Astrocyte (in vitro differentiated cells and primary cell): ENCODE results near the gene HNF1B. TPM values are rescaled to one million over a fixed set of nuclear protein-coding genes. Genes with fewer than 3 reads are reported as not detected.
A peak's percentile ranks its signal among the peaks of the same experiment; 100 is the strongest.

ENCODE experiments used
- DNase-seq: peaks from one replicate; pipeline ENCODE4 v3.0.0-alpha.2; 2010; ENCODE audit warnings: low read depth
- FAIRE-seq: peaks from 2 replicates; lab custom pipeline; 2011; peaks lifted over from hg19 to GRCh38; lab: Jason Lieb, UNC
- H2AFZ ChIP-seq: 2 replicates; pipeline ENCODE4 v1.6.0; 2012; ENCODE audit warnings: low read depth, low read length, inconsistent platforms
- H3K27ac ChIP-seq: 2 replicates; pipeline ENCODE4 v1.5.1; 2011; ENCODE audit warnings: low read depth, low read length, inconsistent platforms
- H3K27me3 ChIP-seq: 2 replicates; pipeline ENCODE4 v1.6.0; 2011; ENCODE audit warnings: low read length, inconsistent platforms; ENCODE audit not compliant: insufficient read depth
- H3K36me3 ChIP-seq: 2 replicates; pipeline ENCODE4 v1.5.1; 2011; ENCODE audit warnings: low read length, inconsistent platforms; ENCODE audit not compliant: insufficient read depth
- H3K4me1 ChIP-seq: 2 replicates; pipeline ENCODE4 v1.5.1; 2011; ENCODE audit warnings: low read length, inconsistent platforms; ENCODE audit not compliant: insufficient read depth
- H3K4me2 ChIP-seq: 2 replicates; pipeline ENCODE4 v1.6.0; 2012; ENCODE audit warnings: low read length, inconsistent platforms
- H3K4me3 ChIP-seq: 2 replicates; pipeline ENCODE4 v1.5.1; 2011; ENCODE audit warnings: low read depth, mild to moderate bottlenecking, low read length, inconsistent platforms; ENCODE audit not compliant: insufficient read depth
- H3K79me2 ChIP-seq: 2 replicates; pipeline ENCODE4 v1.6.0; 2012; ENCODE audit warnings: mild to moderate bottlenecking, low read length, inconsistent platforms; ENCODE audit not compliant: insufficient read depth
- H3K9ac ChIP-seq: 2 replicates; pipeline ENCODE4 v1.6.0; 2012; ENCODE audit warnings: mild to moderate bottlenecking, low read length, inconsistent platforms
- H3K9me3 ChIP-seq: 2 replicates; pipeline ENCODE4 v1.5.1; 2012; ENCODE audit warnings: low read depth, mild to moderate bottlenecking, low read length, inconsistent platforms; ENCODE audit not compliant: insufficient read depth
- H4K20me1 ChIP-seq: 2 replicates; pipeline ENCODE4 v1.6.0; 2012; ENCODE audit warnings: low read length, inconsistent platforms; ENCODE audit not compliant: insufficient read depth
- H3K27ac Mint-ChIP-seq: one replicate; pipeline ENCODE4 v1.8.0; 2021; ENCODE audit warnings: mild to moderate bottlenecking, mixed read lengths; ENCODE audit not compliant: unreplicated experiment
- H3K27me3 Mint-ChIP-seq: one replicate; pipeline ENCODE4 v1.8.0; 2021; ENCODE audit warnings: low read depth, mixed read lengths; ENCODE audit not compliant: unreplicated experiment
- H3K36me3 Mint-ChIP-seq: one replicate; pipeline ENCODE4 v1.8.0; 2021; ENCODE audit warnings: low read depth, mixed read lengths; ENCODE audit not compliant: unreplicated experiment
- H3K4me1 Mint-ChIP-seq: one replicate; pipeline ENCODE4 v1.8.0; 2021; ENCODE audit warnings: low read depth, mixed read lengths; ENCODE audit not compliant: unreplicated experiment
- H3K4me3 Mint-ChIP-seq: one replicate; pipeline ENCODE4 v1.8.0; 2021; ENCODE audit warnings: mild to moderate bottlenecking, moderate library complexity, mixed read lengths; ENCODE audit not compliant: unreplicated experiment
- H3K9me3 Mint-ChIP-seq: one replicate; pipeline ENCODE4 v1.8.0; 2021; ENCODE audit warnings: mild to moderate bottlenecking, mixed read lengths; ENCODE audit not compliant: unreplicated experiment
- EZH2 ChIP-seq: IDR thresholded peaks from 2 replicates; pipeline ENCODE4 v1.6.1; 2012; ENCODE audit warnings: mild to moderate bottlenecking, low read length, inconsistent platforms; ENCODE audit not compliant: insufficient read depth
- total RNA-seq: library from RNA; stranded (reverse); gene quantifications from 2 replicates; pipeline ENCODE4 v1.2.1, GENCODE V29; 2021
- TF ChIP-seq, protein P1 (sequence below): IDR thresholded peaks from 2 replicates; pipeline ENCODE4 v1.5.1; 2011; ENCODE audit warnings: low read depth, mild to moderate bottlenecking, inconsistent platforms, low read length, moderate library complexity; ENCODE audit not compliant: insufficient read depth

The HNF1B gene
- total RNA-seq, 1 donor from 2014 or later = 15.6 TPM

DNA sequence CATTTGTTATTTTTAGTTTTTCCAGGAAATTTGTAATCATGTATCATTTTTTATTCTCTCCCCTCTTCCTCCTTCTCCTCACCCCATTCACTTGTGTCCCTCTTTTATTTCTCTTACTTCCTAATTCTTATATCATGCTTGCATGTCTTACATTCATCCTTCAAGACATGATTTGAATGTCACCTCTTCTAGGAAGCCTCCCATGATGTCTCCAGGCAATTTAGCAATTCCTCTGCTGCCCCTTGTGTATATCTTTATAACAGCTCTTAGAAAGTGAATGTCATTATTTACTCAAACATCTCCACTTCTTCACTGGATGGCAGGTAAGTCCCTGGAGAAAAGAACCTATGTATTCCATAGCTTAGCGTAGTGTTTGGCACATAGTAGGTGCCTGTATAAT is 7.8 kb downstream of the HNF1B start:
- Mint-ChIP-seq H3K4me3 (no peak overlapping the region), H3K36me3 (peaks cover 2% of the 10 kb centered on the region), H3K9me3 (no peaks in the 10 kb centered on the region), H3K4me1 (peaks cover 13% of the 10 kb centered on the region), H3K27me3 (peaks cover 55% of the 10 kb centered on the region), H3K27ac (no peak overlapping the region)
- H3K9me3 ChIP-seq = no peaks in the 10 kb centered on the region
- H3K4me2 ChIP-seq = no peak overlapping the region
- H3K27ac ChIP-seq = no peak overlapping the region
- no peak overlapping the region for H3K4me3 ChIP-seq
- peaks cover 34% of the 10 kb centered on the region for H3K27me3 ChIP-seq
- no peaks in the 10 kb centered on the region for H4K20me1 ChIP-seq
- H3K79me2 ChIP-seq = no peaks in the 10 kb centered on the region
- FAIRE-seq (no peak), DNase-seq (no peak)
- no peak for TF ChIP-seq EZH2
- TF ChIP-seq, protein P1, sequence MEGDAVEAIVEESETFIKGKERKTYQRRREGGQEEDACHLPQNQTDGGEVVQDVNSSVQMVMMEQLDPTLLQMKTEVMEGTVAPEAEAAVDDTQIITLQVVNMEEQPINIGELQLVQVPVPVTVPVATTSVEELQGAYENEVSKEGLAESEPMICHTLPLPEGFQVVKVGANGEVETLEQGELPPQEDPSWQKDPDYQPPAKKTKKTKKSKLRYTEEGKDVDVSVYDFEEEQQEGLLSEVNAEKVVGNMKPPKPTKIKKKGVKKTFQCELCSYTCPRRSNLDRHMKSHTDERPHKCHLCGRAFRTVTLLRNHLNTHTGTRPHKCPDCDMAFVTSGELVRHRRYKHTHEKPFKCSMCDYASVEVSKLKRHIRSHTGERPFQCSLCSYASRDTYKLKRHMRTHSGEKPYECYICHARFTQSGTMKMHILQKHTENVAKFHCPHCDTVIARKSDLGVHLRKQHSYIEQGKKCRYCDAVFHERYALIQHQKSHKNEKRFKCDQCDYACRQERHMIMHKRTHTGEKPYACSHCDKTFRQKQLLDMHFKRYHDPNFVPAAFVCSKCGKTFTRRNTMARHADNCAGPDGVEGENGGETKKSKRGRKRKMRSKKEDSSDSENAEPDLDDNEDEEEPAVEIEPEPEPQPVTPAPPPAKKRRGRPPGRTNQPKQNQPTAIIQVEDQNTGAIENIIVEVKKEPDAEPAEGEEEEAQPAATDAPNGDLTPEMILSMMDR = peak; percentile 21
- no peaks in the 10 kb centered on the region for H3K36me3 ChIP-seq
- no peak overlapping the region for H2AFZ ChIP-seq
- H3K4me1 ChIP-seq = peaks cover 3% of the 10 kb centered on the region
- no peak overlapping the region for H3K9ac ChIP-seq

DNA sequence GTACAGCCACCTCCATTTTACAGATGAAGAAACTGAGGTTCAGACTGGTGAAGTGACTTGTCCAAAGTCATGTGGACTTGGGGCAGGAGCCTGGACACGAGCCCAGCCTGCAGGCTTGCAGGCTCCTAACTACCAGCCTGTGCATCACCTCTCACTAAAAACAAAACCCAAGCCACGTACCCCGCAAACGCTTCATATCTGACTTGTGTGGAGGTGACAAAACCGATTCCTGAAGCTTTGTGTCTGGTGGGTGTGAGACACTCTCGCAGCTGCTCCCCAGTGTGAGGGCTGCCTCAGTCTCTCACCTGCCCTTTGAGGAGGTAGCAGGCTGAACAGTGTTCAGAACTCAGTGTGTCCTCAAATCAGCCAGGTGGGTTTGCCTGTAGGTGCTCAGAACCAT is 8.4 kb downstream of the HNF1B start:
- Histone ChIP-seq H3K4me1 (no peaks in the 10 kb centered on the region), H3K79me2 (no peaks in the 10 kb centered on the region), H2AFZ (no peak overlapping the region), H3K9me3 (no peaks in the 10 kb centered on the region), H3K4me2 (no peak overlapping the region), H3K27me3 (peaks cover 27% of the 10 kb centered on the region), H3K27ac (no peak overlapping the region), H3K36me3 (no peaks in the 10 kb centered on the region), H3K4me3 (no peak overlapping the region), H4K20me1 (no peaks in the 10 kb centered on the region), H3K9ac (no peak overlapping the region)
- TF ChIP-seq EZH2 = no peak
- TF ChIP-seq, protein P1 = no peak
- no peaks in the 10 kb centered on the region for H3K9me3 Mint-ChIP-seq
- H3K36me3 Mint-ChIP-seq = peaks cover 3% of the 10 kb centered on the region
- H3K27ac Mint-ChIP-seq = no peak overlapping the region
- FAIRE-seq = no peak
- H3K4me3 Mint-ChIP-seq = no peak overlapping the region
- no peak for DNase-seq
- peaks cover 51% of the 10 kb centered on the region for H3K27me3 Mint-ChIP-seq
- peaks cover 13% of the 10 kb centered on the region for H3K4me1 Mint-ChIP-seq

DNA sequence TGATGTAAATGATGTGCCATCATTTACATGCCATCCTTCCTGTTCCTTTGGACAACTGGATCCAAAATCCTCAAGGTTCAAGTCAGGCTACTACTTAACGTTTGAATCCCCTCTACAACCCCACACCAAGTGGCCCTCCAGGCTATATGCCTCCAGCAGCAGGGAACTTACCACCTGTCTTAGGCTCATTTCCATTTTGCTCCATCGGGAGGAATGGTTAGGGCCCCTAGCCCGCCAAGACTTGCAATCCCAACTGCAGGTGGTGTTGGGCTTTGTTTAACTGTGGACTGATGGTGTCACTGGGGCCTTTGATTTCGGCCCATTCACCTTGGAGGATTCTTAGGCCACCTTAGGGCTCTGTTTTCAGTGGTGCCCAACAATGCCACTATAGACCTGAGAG is 9.7 kb downstream of the HNF1B start:
- H3K9me3 Mint-ChIP-seq = no peaks in the 10 kb centered on the region
- TF ChIP-seq, protein P1 = no peak
- H3K27me3 ChIP-seq = peaks cover 15% of the 10 kb centered on the region
- no peaks in the 10 kb centered on the region for H3K4me1 ChIP-seq
- H3K4me3 Mint-ChIP-seq = no peak overlapping the region
- no peaks in the 10 kb centered on the region for H4K20me1 ChIP-seq
- no peak overlapping the region for H3K27ac Mint-ChIP-seq
- FAIRE-seq (no peak), DNase-seq (no peak)
- no peaks in the 10 kb centered on the region for H3K79me2 ChIP-seq
- H2AFZ ChIP-seq = no peak overlapping the region
- H3K9ac ChIP-seq = no peak overlapping the region
- H3K27me3 Mint-ChIP-seq = peaks cover 48% of the 10 kb centered on the region
- H3K36me3 ChIP-seq = no peaks in the 10 kb centered on the region
- H3K36me3 Mint-ChIP-seq = peaks cover 12% of the 10 kb centered on the region
- H3K4me1 Mint-ChIP-seq = peaks cover 13% of the 10 kb centered on the region
- no peak overlapping the region for H3K27ac ChIP-seq
- no peaks in the 10 kb centered on the region for H3K9me3 ChIP-seq
- no peak overlapping the region for H3K4me2 ChIP-seq
- H3K4me3 ChIP-seq = no peak overlapping the region
